ENCODE results near the gene FAM210A.
"Not testable (repeated sequence)": the region's sequence is repeated elsewhere in the genome, so short reads cannot be mapped to it uniquely, and the experiment has no call there.

Gene FAM210A, protein sequence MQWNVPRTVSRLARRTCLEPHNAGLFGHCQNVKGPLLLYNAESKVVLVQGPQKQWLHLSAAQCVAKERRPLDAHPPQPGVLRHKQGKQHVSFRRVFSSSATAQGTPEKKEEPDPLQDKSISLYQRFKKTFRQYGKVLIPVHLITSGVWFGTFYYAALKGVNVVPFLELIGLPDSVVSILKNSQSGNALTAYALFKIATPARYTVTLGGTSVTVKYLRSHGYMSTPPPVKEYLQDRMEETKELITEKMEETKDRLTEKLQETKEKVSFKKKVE

DNA sequence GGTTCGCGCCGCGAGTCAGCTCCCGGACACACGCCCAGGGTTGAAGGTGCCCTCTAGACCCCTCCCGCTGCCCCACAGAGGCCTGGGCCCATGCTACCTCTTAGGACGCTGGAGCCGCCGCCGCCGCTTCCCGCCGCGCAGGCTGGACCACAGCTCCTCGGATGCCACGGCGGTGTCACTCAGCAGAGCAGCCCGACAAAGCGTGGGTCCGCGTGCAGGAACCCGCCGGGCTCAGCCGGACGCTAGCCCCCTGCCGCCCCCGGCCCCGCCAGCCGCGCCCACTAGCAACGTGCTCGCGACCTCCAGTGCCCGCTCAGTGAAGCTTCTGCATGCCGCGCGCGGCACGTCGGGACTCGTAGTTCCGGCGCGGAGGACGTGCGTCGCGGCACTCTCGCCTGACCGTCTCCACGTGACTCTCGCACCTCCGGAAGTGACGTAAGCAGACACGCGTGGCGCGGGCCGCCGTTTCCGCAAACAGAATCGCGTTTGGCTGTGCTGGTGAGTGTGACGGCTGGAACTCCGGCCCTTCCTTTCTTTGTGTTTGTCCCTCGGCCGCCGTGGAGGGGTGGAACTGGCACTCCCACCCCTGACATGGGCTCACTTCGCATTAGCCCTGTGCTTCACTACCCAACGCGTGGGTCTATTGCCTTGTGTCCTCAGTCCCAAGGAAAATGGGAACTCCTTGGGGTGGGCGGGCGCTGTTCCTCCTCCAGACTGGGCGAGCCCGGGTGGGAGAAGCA lies at the start of gene FAM210A, which contains the start of gene RNMT:
TSS of gene FAM210A (minus strand) at position 327 of the 740 bp plus-strand sequence. CDS start 44,481 bp downstream, outside the sequence.
TSS of gene RNMT (plus strand) at position 442 of the 740 bp plus-strand sequence. CDS start 4,845 bp downstream, outside the sequence.
- DNase-seq: peak; percentile 93

DNA sequence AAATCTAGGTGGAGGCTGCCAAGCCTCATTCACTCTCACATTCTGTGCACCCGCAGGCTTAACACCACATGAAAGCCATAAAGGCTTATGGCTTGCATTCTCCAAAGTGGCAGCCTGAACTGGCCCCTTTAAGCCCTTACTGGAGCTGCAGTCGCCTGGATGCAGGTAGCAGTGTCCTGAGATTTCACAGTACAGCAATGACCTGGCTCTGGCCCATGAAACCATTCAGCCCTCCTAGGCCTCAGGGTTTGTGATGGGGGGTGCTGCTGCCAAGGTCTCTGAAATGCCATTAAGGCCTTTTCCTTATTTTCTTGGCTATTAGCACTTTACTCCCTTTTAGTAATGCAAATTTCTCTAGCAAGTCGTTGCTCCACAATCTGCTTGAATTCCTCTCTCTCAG lies 48.7 kb upstream of the FAM210A start:
- DNase-seq: no peak

DNA sequence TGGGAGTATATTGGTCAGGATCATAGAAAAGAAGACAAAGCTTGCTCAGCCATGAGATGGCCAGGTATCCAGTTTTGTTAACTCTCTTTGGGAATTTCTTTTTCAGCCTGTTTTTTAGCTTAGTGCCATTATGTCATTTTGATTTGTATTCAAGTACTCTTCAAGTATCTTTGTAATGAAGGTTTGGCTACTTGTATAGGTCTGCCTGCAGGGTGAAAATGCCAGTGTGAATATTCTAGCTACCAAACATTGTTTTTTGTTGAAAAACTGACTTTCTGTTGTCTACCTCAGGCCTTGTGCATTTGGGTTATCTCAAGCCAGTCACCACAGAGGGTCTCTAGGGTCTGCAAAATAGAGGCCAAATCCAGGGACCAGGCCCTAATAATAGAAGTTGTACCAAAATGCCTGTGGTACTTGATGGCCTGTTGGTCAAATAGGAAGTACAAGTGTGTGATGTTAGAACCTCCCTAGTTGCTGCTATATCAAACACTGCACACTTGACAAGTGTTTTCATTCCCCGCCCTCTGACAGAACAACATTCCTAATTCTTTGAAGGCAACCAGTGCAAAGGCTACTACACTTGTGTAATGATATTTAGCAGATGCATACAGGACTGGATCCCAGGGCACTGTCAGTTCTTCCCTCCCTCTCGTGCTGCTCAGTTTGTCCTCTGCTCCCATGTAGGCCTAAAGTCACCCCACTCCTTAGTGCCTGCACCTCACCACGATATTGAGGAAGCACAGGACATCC lies 36.5 kb upstream of the FAM210A start:
- DNase-seq: no peak

DNA sequence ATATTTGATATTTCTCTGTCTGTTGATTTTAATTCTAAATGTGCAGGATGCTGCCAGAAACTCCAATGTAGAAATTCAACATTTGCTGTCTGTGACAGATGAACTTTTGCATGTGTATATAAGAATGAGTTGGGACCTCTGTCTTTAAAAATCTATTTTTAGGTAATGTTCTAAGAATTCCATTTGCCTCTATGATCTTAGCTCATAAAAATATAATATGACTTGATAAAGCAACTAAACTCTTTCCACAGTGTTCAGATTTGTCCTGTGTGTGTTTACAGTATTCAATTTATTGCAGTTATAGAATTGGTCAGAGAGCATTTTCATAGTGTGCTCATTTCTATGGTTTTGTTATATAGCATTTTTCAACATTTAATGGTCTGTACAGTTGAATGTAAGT lies 33.7 kb upstream of the FAM210A start:
- no peak for DNase-seq

DNA sequence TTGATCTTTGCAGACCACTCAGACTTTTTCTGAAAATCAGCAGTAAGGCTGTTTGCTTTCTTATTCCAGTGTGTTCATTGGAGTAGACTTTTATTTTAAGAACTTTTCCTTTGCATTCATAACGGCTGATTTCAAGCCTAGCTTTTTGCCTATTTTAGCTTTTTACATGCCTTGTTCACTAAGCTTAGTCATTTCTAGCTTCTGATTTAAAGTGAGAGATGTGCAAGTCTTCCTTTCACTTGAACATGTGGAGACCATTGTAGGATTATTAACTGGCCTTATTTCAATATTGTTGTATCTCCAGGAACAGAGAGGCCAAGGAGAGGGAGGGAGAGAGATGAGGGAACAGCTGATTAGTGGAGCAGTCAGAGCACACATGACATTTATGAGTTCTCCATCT lies 32.3 kb upstream of the FAM210A start:
- no peak for DNase-seq

DNA sequence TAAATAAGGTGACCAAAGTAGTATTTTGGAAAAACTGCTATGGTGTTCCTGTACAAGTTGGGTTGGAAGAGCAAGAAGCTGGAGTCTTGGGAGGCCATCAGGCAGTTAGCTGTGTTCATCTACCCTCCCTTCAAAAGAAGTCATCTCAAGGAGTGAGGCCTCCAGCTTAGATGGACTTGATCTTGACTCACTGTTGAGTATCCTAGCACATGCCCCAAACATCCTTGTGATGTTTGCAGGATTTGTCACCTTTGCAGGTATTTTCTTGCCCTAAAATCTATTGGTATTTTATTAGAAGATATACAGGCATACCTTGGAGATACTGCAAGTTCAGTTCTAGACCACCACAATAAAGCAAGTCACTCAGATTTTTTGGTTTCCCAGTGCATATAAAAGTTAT lies 30.3 kb upstream of the FAM210A start:
- DNase-seq: no peak

DNA sequence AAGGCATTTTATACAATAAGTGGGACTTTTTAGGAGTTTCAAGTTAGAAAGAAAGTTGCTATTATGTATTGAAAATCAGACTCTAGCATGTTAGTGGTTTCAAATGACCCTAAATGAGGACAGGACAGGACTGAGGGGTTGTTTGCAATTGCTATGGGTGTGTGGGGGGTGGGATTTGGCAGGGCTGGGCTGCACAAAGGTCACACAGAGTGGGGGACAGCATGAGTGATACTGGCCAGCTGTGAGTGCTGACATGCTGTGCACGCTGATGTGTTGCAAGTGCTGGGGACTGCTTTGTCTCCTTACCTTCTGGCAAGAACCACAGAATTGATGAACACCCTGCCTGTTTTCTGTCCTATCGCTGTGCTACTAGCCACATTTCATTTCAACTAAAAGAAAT lies 29.9 kb upstream of the FAM210A start:
- DNase-seq: no peak

DNA sequence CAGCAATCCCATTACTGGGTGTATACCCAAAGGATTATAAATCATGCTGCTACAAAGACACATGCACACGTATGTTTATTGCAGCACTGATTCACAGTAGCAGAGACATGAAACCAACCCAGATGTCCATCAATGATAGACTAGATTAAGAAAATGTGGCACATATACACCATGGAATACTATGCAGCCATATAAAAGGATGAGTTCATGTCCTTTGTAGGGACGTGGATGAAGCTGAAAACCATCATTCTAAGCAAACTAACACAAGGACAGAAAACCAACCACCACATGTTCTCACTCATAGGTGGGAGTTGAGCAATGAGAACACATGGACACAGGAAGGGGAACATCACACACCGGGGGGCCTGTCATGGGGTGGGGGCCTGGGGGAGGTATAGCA lies 25.2 kb upstream of the FAM210A start:
- not testable (repeated sequence) for DNase-seq

DNA sequence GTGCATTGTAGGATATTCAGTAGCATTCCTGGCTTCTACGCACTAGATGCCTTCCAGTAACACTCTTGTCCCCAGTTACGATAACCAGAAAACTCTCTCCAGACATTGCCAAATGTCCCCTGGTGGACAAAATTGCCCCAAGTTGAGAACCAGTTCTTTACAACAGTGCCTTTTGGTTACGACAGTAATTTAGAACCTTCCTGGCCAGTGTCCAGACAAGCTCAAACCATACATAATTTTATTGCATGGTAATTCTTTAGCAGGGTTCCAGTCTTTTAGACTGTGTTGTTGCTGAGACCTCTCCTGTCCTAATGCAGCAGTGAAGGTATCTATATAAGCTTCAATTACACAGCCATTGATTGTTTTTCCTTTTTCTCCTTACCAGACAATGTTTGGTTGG lies 20.3 kb upstream of the FAM210A start:
- DNase-seq: no peak

DNA sequence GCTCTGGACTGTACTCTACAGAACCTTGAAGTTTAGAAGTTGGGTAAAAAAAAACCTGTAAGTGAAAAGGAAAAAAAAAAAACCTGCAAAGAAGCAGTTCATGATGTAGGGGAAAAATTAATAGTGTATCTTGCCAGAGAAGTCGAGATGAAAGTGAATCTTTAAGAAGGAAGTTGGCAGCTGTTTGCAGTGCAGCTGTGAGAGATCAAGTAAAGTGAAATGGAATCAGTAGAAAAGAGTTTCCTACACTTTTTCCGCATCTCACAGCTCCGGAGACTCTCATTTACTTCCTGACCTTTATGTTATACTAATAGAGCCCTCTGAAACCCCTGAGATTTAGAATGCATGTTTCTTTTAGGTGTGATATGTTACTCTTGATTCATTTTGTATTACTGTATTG lies 19.3 kb upstream of the FAM210A start:
- DNase-seq: no peak

DNA sequence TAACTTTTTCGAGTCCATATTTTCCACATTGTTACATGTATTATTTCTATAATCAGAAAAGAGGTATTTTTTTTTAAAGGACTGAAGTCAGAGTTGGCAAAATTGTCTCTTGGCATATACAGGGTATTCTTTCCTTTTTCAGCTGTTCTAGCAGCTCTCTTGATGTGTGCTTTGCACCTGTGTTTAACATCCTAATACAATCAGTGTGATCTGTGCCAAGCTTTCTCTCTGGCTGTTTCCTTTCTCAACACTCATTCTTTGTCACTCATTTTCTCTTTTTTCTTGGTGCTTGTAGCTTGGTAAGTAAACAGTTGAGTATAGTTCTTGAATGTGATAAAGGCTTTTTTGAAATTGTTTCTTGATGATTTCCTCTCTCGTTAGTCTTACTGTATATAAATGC lies 9.3 kb upstream of the FAM210A start:
- no peak for DNase-seq

DNA sequence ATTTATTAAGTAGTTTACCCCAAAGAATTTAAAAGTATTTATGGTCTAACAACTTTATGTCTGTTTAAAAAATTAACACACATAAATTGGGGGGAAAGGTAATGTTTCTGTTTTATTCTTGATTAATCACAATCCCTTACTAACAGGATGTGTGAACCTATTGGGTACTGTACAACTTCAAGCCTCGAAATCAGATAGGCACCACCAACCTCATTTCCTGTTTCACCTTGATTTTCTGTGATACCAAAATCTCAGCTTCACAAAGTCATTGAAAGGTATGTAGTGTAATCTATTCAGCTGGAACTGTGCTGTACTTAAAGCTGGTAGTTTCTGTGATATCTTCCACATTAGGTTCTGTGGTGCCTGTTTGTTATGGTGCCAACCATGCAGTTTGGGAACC lies 4.1 kb upstream of the FAM210A start:
- DNase-seq: no peak

DNA sequence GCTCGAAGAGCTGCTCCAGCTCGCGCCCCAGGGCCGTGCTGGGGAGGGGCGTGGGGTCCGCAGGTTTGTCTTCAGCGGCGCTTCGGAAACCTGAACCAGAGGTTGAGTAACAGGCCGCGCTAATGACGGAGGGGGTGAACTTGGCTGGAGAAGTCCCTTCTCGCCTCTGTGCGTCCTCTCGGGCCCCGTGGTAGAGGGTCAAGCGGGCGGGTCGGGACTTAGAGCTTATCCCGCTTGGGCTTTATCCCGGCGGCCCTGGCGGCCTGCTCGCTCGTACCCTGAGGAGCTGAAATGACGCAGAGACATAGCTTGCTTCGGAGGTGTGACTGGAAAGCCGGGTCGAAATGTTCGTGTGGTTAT lies 594 bp upstream of the FAM210A start:
- DNase-seq: peak; percentile 20

DNA sequence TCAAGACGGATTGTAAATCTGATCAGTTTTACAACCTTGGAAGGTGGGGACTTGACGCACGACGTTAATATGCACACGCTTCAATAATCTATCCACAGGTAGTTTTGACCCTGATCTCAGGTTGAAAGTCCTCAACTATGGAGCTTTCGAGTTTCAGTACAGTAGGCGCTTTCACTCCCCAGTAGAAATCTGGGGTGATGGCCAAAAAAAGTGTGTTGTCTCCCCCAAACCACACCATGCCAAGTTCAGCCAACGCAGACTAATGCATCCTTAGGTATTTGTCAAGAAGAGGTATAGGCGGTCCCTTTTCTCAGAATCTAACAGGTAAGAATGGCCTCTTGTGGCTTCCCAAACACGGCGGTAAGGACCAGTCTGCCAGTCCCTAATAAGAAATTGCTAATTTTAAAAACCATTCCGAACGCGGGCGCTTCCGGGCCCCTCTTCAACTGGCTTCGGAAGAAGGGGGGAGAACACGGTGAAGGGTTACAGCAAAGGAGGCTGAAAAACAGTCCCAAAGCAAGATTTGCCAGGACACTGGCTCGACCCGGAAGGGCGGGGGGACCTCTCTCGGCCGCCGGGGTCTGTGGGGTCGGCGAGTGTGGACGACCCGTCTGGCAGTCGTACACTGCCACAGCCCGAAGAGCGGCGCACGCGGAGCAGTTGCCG lies 659 bp downstream of the FAM210A start:
- DNase-seq: no peak

DNA sequence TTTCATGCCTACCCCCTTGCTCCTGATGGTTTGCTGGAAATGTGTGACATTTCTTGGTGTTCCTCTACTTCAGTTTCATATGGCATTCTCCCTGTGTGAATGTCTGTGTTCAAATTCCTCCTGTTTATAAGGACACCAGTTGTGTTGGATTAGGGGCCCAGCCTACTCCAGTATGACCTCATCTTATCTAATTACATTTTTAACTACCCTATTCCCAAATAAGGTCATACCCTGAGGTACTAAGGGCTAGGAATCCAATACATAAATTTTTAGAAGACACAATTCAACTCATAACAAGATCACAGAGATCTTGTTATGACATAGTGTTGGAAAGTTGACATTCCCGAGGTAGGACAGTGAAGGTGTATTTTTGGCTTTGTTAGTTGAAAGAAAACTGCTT lies 5.5 kb downstream of the FAM210A start:
- DNase-seq: no peak

DNA sequence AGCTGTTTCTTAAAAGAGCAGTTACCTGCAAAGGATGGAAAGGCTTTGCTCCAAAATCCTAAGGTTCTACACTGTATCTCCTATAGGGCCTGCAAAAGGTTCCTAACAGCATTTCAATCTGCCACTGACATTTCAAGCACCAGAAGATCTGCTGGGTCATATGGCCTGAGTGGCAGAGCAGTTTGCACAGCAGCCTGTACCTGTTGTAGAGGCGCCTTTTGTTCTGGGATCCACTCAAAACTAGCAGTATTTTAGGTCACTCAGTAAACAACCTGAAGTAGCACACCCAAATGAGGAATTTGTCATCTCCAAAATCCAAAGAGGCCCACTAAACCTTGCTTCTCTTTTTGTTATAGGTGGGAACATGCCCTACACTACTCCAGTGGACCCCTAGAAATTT lies 6.2 kb downstream of the FAM210A start:
- no peak for DNase-seq

DNA sequence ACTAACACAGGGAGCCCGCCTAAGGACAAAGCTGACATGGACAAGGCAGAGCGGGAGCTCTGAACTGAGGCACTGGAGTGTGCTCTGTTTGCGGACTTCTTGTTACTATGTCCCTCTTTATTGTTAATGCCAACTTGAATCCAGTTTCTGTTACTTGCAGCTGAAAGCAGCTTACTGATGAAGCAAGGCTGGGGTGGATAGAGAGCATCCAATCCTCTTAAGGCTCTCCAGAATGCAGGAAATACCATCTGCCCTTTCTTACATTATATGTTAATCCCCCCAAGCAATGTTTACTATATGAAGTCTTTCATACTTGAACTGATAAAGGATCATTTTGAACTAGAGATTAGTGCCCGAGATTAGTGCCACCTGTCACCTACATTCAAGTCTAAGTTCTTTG lies 9.4 kb downstream of the FAM210A start:
- no peak for DNase-seq

DNA sequence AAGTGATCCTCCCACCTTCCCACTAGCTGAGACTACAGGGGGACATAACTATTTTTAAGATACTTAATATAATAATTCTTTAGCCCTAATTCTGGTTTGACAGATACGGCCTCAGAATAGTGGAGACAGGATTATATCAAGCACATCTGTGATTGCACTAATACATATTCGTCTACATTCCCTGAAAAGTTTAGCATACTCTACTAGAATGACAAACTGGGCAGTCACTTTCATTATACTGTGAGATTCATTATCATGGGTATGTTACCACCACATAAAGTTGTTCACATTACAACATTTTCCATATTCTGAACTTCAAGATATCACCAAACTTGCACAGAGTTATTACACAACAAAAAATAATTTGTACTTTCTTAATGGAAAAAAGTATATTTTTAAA lies 11.0 kb downstream of the FAM210A start:
- no peak for DNase-seq

DNA sequence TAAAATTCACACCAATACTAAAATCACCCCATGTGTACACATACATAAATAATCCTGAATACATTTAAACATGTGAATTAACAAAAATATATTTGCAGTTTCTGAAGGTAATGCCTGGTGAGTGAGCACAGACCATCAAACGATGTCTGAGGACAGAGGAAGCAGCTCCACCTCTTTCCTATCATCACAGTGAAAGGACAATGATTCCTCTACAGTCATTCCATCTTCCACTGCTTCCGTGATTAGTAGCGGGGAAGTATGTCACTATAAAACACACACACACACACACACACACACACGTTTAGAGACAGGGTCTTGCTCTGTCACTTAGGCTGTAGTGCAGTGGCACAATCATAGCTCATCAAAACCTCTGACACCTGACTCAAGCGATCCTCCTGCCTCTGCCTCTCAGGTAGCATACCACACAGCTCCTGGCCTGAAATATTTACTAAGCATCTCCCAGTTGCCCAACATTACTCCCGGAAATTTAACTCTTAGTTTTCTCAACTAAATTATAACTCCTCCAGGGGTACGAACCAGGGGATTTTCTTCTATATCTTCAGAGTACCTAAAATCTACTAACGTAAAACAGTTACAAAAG lies 12.8 kb downstream of the FAM210A start:
- no peak for DNase-seq

DNA sequence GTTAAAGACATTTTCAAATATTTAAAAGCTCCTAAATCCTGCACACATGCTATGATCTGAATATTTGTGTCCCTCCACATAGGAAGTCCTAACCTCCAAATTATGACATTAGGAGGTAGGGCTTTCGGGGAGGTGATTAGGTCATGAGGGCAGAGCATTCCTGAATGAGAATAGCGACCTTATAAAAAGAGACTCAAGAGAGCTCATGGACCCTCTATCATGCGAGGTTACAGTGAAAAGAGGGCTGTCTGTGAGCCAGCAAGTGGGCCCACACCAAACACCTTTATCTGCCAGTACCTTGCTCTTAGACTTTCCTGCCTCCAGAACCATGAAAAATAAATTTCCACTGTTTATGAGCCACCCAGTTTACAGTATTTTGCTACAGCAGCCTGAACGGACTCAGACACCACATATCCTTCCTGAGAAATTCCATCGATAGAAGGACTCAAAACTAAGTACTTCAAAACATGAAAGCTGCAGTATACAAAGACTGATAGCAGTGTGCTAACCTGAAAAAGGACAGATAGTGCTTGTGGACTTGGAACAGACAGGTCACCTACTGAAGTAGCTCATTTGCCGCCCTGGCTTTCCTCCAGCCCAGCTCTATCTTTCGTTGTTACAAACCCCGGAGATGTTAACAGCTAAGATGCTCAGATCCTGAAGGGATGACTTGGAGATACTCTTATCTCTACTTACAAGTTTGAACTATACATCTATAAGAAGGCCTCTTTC lies 13.8 kb downstream of the FAM210A start:
- no peak for DNase-seq

DNA sequence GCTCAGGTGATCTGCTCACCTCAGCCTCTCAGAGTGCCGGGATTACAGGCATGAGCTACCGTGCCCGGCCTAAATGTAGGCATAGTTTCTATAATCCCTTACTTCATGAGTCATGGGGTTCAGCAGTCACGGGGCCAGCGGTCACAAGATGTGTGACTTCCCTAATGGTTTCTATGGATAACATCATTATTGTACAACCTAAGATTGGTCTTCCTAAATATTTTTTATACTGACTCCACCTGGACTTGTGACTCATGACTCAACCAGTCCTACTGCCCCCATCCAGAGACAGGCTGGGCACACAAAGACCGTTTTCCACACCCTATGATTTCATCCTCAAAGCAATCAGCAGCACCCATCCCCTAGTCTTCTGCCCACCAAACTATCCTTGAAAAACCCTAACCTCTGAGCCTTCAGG lies 15.9 kb downstream of the FAM210A start:
- DNase-seq: peak; percentile 95

DNA sequence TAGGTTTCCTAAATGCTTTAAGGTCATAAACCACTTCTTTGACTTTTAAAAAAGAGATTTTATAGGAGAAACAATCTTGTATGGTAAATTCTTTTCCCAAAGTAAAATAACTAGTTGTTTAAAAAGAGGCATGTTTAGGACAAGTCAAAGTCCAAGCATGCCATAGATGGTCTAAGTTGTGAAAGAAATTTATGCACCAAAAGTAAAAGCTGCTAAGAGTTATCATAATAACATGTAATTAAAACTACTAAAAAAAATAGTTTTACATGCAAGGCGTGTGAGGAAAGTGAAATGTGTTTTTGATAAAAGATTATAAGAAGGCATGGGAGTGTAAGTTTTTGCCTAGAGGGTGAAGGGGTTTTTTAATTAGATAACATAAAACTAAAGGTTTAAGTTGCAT lies 22.5 kb downstream of the FAM210A start:
- peak; percentile 27 for DNase-seq
